GF-D8 (cell line): Measurements from ENCODE around the gene NDUFS6.
A peak's percentile ranks its signal among the peaks of the same experiment; 100 is the strongest.

Experiments
- DNase-seq: peaks from one replicate; lab custom pipeline; 2025; lab: John Stamatoyannopoulos, UW

Gene NDUFS6

GRCh38 chr5:1801222-1801966, at the start of gene NDUFS6:
TSS of gene NDUFS6 (plus strand) at chr5:1801407. CDS start at chr5:1801418, 11 bp downstream.
- DNase-seq = peak; percentile 46

DNA sequence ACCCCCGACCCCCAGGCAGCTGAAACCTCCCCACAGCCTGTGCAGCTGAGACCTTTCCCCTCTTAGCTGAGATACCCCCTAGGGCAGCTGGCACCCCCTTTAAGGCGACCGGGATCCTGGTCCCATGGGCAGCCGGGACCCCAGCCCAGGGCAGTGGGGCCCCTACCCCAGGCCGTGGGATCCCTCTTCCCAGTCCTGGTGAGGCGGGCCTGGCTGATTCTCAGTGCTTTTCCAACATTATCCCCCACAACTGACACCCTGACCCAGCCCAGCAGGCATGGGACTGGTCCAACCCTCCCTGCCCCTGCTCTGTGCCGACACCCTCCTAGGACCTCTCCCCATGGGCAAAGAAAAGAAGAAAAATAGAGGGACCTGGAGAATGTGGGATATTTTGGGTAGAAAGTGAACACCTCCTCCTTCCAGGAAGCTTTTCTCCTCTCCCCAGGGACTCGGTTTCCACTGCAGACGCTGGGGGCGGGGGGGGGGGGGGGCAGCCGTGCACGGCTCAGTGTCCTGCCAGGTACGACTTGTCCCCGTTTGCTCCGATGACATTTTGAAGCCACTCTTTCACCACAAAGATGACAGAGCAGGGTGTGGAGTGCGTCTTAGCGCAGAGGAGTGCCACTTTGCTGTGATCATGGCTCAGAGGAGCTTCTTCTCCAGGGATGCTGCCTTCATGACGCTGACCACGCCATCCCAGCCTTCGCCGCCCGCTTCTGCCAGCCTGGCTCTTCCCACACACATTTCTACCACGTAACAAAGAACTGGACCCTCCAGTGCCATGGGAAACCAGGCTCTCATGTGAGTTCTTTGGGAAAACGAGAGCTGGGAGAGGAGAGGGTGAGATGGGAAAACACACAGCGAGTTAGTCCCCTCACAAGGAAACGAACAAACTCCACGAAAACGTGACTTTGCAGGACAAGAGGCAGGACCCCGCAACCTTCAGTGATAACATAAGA, 49.1 kb upstream of the NDUFS6 start:
- no peak for DNase-seq

GRCh38 chr5:1752881-1753280, 48.3 kb upstream of the NDUFS6 start:
- DNase-seq = no peak

GRCh38 chr5:1753490-1753889, 47.7 kb upstream of the NDUFS6 start:
- no peak for DNase-seq

GRCh38 chr5:1754531-1755220, 46.5 kb upstream of the NDUFS6 start:
- no peak for DNase-seq

- DNase-seq = no peak
These were observed 45.8 kb upstream of the NDUFS6 start for GRCh38 chr5:1755321-1755949.

DNA sequence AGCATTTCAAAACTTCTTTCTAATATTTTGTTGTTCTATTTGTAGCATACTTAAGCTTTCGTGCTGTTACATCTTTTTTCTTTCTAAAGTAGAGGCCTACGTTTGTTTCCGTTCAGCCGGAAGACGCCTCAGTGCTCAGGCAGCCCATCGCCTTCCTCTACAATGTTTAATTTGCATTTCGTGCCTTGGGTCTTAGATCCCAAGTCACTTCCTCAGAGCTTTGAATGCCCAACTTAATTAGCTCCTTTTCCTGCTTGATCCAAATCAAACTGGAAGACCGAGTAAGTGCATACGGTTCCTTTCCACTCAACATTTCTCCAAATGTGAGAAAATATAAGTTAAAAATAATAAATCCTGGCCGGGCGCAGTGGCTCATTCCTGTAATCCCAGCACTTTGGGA, 44.7 kb upstream of the NDUFS6 start:
- DNase-seq = no peak

DNA sequence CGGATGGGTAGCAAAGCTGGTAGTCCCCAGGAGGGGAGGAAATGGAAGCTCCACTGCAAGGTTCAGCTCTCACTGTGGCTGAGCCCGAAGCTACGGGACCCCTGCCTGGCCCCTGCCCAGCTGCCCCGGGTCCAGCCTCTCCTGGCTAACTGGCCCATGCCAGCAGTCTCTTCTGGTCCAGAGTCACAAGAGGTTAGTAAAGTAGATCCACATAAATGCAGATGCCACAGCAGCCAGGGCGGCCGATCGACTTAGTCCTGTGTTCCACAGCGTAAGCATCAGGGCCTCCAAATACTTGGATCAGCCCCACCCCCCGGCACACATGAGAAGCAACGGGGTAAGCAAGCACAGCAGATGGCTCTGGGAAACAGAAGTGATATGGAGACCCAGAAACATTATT, 43.7 kb upstream of the NDUFS6 start:
- DNase-seq = no peak

DNA sequence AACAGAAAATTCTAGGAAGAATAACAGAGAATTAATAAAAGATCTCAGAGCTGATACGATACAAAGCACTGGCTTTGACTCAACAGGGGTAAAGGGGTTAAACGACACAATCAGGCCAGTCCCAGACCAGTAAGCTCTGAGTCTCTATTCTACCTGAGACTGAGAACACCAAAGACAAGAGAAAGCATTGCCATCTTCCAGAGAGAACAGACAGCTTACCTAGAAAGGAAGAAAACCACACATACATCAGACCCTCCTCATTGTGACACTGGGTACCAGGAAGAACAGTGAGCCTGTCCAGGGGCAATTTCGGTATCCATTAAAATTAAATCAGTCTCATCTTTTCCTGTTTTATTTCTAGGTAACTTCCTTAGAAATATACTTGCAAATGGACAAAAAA, 42.6 kb upstream of the NDUFS6 start:
- no peak for DNase-seq

GRCh38 chr5:1759378-1759970, 41.7 kb upstream of the NDUFS6 start:
- no peak for DNase-seq

GRCh38 chr5:1760231-1760630, 41.0 kb upstream of the NDUFS6 start:
- no peak for DNase-seq

- DNase-seq = no peak
These were observed 40.4 kb upstream of the NDUFS6 start for GRCh38 chr5:1760656-1761452.

- DNase-seq = no peak
These were observed 39.8 kb upstream of the NDUFS6 start for GRCh38 chr5:1761453-1761755.

DNA sequence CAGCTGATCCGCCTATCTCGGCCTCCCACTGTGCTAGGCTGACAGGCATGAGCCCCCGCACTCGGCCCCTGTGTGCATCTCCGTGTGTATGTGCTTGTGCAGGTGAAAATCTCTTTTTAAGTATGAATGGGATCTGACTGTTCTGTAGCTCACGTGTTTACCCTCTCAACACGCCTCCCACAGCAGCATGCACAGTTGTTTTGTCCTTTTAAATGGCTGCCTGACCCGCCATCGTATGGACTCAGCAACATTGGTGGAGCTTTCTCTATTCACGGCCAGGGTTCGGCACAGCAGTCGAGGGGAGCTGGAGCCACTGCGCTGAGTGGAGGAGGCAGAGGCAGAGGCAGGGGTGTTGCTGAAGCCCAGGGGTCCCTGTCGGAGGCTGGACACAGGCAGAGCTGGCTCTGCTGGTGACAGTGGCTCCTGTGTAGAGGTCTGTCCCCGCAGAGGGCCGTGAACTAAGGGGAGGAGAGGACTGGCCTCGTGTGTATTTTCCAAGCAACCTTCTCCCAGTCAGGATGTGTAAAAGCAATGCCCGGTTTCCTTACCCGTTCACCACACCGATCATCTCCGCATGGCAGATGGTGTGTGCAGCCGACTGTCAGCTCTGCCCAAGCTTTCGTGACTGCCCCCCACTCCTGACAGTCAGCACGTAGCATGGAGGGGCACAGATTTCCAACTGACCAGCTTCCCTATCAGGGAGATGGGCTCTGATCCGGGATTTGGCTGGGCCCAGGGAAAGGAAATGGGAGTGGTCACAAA, 38.9 kb upstream of the NDUFS6 start:
- DNase-seq = no peak

DNA sequence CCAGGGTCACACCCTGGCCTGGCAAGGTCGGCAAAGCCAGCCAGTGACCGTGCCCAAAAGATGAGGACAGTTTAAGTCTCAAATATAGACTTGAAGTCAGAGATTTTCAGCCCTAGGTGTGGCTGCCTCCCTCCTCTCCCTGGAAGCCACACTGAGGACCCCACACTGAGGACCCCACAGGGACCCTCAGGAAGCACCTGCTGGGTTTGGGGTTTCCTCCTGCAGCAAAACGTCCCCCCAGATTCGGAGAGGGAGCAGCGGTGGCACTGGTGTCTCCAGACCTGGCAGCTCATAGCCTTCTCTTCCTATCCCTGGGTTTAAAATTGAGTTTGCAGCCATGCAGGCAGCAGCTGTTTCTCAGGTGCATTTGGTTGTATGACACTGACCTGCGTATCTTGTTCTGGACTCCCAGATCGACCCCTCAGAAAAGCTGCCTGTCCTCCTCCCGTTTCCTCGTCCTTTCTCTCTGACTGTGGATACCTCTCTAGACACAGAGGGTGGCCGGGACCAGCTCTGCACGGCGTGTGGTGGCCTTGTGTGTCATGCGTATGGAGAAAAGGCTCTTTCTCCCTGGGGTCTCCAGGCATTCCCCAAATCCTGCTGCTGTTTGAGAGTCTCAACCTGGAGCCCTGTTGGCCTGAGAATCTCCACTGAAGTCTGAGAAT, 38.2 kb upstream of the NDUFS6 start:
- DNase-seq = no peak

DNA sequence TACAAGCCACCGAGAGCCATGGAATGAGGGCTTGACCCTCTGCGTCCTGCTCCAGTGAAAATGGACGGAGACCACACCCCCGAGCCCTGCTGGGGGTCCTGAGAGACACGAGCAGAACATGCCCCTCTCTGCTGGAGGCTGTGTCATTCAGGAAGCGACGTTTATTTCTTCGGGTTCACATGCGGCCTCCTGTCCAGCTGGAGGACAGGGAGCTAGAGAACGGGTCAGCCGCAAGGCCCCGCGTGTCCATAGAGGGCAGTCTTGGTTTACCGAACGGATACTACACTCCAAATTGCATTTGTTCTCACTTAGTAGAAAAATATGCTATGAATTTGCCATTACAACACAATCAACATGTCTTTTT, 37.7 kb upstream of the NDUFS6 start:
- no peak for DNase-seq

DNA sequence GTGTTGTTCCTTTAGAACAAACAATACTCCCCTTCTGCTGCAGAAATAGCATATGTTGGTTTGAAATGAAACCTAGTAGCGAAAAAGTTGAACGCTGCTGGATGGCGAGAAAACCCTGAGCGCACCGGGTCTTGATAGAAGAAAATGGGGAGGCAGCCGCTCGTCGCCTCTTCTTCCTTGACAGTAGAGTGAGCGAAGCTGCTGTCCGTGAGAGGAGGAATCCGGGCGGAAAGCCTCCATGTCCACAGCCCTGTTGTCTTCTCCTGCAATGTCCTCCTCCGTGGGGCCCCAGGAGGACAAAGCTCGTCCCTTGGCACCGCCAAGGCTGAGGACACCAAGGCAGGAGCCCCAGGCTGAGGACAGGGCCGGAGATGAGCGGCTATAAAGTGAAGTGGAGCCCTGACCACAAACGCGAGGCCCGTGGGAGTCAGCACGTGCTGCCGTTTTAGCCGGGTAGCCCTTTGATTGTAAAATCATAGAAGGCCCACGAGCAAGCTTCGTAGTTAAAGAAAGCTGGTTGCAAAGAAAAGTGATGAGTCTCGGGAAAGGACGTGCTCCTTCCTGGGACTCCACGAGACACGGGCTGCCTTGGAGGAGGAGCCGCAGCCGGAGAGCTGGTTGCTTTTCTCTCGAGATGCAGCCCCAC, 37.1 kb upstream of the NDUFS6 start:
- no peak for DNase-seq

DNA sequence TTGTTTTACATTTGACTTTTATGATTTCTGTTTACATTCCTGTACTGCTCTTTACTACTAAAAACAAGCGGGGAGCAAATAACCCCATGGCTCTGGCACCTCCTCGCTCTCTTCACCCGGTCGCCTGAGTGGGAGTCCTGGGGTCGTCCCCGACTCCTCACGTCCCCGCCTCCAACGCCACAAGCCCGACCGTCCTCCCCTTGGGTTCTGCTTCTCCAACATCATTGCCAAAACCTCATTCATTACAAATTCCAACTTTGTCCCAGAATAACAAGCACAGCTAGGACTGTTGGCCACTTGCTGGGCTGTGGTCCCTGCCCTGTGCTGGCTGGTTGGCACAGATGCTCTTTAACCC, 36.6 kb upstream of the NDUFS6 start:
- no peak for DNase-seq

- DNase-seq = no peak
These were observed 35.9 kb upstream of the NDUFS6 start for GRCh38 chr5:1765141-1765879.
